ENCODE data around the gene OR10H2.
"Not testable (repeated sequence)": the region's sequence is repeated elsewhere in the genome, so short reads cannot be mapped to it uniquely, and the experiment has no call there.

Gene OR10H2

GRCh38 chr19:15740785-15741184 lies 13.0 kb downstream of the OR10H2 start:
- H3K4me1 Mint-ChIP-seq = no peaks in the 10 kb centered on the region
- H3K27ac Mint-ChIP-seq = no peak overlapping the region
- TF ChIP-seq, protein P1, sequence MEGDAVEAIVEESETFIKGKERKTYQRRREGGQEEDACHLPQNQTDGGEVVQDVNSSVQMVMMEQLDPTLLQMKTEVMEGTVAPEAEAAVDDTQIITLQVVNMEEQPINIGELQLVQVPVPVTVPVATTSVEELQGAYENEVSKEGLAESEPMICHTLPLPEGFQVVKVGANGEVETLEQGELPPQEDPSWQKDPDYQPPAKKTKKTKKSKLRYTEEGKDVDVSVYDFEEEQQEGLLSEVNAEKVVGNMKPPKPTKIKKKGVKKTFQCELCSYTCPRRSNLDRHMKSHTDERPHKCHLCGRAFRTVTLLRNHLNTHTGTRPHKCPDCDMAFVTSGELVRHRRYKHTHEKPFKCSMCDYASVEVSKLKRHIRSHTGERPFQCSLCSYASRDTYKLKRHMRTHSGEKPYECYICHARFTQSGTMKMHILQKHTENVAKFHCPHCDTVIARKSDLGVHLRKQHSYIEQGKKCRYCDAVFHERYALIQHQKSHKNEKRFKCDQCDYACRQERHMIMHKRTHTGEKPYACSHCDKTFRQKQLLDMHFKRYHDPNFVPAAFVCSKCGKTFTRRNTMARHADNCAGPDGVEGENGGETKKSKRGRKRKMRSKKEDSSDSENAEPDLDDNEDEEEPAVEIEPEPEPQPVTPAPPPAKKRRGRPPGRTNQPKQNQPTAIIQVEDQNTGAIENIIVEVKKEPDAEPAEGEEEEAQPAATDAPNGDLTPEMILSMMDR (IDR thresholded peaks at IDR 0.05) = no peak
- peaks cover 72% of the 10 kb centered on the region for H3K9me3 Mint-ChIP-seq
- no peaks in the 10 kb centered on the region for H3K36me3 Mint-ChIP-seq (ENCODE audit: low read depth)
- H3K27me3 Mint-ChIP-seq (ENCODE audit: low read depth, poor library complexity) = peaks cover 3% of the 10 kb centered on the region
- no peak overlapping the region for H3K4me3 Mint-ChIP-seq
- no peak for DNase-seq

- Mint-ChIP-seq H3K4me1 (no peaks in the 10 kb centered on the region), H3K36me3 (ENCODE audit: low read depth) (no peaks in the 10 kb centered on the region), H3K9me3 (peaks cover 82% of the 10 kb centered on the region), H3K27me3 (ENCODE audit: low read depth, poor library complexity) (no peaks in the 10 kb centered on the region), H3K4me3 (no peak overlapping the region), H3K27ac (no peak overlapping the region)
- TF ChIP-seq, protein P1 (IDR thresholded peaks at IDR 0.05) = no peak
- DNase-seq = no peak
Measured at GRCh38 chr19:15748239-15748638, 20.4 kb downstream of the OR10H2 start.

- Mint-ChIP-seq H3K9me3 (peaks cover 90% of the 10 kb centered on the region), H3K4me1 (no peaks in the 10 kb centered on the region), H3K27me3 (ENCODE audit: low read depth, poor library complexity) (no peaks in the 10 kb centered on the region), H3K36me3 (ENCODE audit: low read depth) (no peaks in the 10 kb centered on the region), H3K4me3 (no peak overlapping the region), H3K27ac (no peak overlapping the region)
- TF ChIP-seq, protein P1 (IDR thresholded peaks at IDR 0.05) = no peak
- no peak for DNase-seq
Measured at GRCh38 chr19:15758379-15758778, 30.6 kb downstream of the OR10H2 start.

- DNase-seq = no peak
- Mint-ChIP-seq H3K36me3 (ENCODE audit: low read depth) (no peaks in the 10 kb centered on the region), H3K27ac (no peak overlapping the region), H3K9me3 (peaks cover 86% of the 10 kb centered on the region), H3K4me3 (no peak overlapping the region), H3K4me1 (no peaks in the 10 kb centered on the region), H3K27me3 (ENCODE audit: low read depth, poor library complexity) (no peaks in the 10 kb centered on the region)
- TF ChIP-seq, protein P1 (IDR thresholded peaks at IDR 0.05) = no peak
Measured at GRCh38 chr19:15759962-15760565, 32.2 kb downstream of the OR10H2 start.

DNA sequence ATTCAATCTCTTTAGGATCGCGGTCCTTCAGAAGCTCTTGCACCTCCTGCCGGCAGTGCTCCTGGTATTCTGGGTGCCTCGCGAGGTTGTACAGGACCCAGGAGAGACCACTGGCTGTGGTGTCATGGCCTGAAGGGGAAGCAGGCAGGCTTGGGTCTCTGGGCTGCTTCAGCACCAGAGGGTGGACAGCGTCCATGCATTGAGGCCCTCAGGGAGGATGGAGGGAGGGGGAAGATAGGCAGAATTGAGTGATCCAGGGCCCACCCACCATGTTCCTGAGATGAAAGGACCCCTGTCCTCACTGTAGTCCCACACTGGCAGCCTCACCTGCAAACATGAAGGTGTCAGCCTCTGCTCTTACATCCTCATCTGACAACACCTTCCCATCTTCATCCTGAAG lies 41.8 kb downstream of the OR10H2 start:
- Mint-ChIP-seq H3K27ac (no peak overlapping the region), H3K27me3 (ENCODE audit: low read depth, poor library complexity) (peaks cover 3% of the 10 kb centered on the region), H3K36me3 (ENCODE audit: low read depth) (no peaks in the 10 kb centered on the region), H3K4me1 (no peaks in the 10 kb centered on the region), H3K9me3 (peaks cover 94% of the 10 kb centered on the region), H3K4me3 (no peak overlapping the region)
- TF ChIP-seq, protein P1 (IDR thresholded peaks at IDR 0.05) = no peak
- DNase-seq = no peak

DNA sequence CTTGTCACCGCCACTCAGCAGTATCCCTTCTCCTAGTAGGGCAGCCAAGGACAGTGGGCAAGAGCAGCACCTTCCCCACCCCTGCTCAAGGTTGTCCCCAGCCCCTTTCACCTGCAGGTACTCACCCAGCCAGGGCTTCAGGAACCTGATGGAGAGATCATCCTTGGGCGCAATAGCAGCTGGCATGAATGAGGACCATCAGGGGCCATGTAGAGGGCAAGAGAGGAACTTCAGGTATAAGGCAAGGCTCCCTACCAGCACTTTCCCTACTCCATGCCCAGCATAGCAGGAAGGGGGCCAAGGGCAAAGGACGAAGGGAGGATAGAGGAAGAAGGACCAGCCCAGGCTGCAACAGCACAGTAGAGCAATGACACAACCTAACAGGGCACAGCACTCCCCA lies 46.3 kb downstream of the OR10H2 start:
- not testable (repeated sequence) for H3K4me1 Mint-ChIP-seq; H3K4me3 Mint-ChIP-seq; H3K27ac Mint-ChIP-seq; DNase-seq; H3K36me3 Mint-ChIP-seq (ENCODE audit: low read depth); H3K27me3 Mint-ChIP-seq (ENCODE audit: low read depth, poor library complexity)
- peaks cover 89% of the 10 kb centered on the region for H3K9me3 Mint-ChIP-seq
